HepG2 (cell line): Measurements from ENCODE around the gene WDR47. TPM values are rescaled to one million over a fixed set of nuclear protein-coding genes. Genes with fewer than 3 reads are reported as not detected.

Experiments used
- BRD4 ChIP-seq: sonication (generic); formaldehyde crosslinking; IDR thresholded peaks from 2 replicates; pipeline ENCODE4 v1.4.0; 2020; ENCODE audit warnings: missing genetic modification reagents
- ESRRA ChIP-seq: sonication (generic); formaldehyde crosslinking; IDR thresholded peaks from 2 replicates; pipeline ENCODE4 v1.5.1; 2020; ENCODE audit warnings: mild to moderate bottlenecking, low read depth, missing genetic modification reagents
- HBP1 ChIP-seq: IDR thresholded peaks from 2 replicates; pipeline ENCODE4 v1.6.1; 2016; ENCODE audit warnings: low read depth, control low read depth
- IKZF5 ChIP-seq: IDR thresholded peaks from 2 replicates; pipeline ENCODE4 v1.6.1; 2018; ENCODE audit warnings: missing genetic modification reagents, mild to moderate bottlenecking, missing compliant biosample characterization
- MXD4 ChIP-seq: IDR thresholded peaks from 2 replicates; pipeline ENCODE4 v1.6.1; 2016; ENCODE audit warnings: mild to moderate bottlenecking, missing biosample characterization, missing genetic modification reagents
- NPAS2 ChIP-seq: sonication (generic); formaldehyde crosslinking; IDR thresholded peaks from 2 replicates; pipeline ENCODE4 v1.8.0; 2022; ENCODE audit warnings: mild to moderate bottlenecking, missing genetic modification reagents, borderline replicate concordance
- RAD21 ChIP-seq: fragments of 450-650 bp; formaldehyde crosslinking; IDR thresholded peaks from 2 replicates; pipeline ENCODE4 v1.5.0; 2020; ENCODE audit warnings: mild to moderate bottlenecking
- RBM39 ChIP-seq: fragments of 200-400 bp; formaldehyde crosslinking; IDR thresholded peaks from one replicate; pipeline ENCODE4 v1.6.1; 2018; ENCODE audit warnings: antibody characterized with exemption, mild to moderate bottlenecking, low read depth, low read length; ENCODE audit not compliant: poor library complexity, severe bottlenecking
- SATB2 ChIP-seq: sonication (generic); formaldehyde crosslinking; IDR thresholded peaks from 2 replicates; pipeline ENCODE4 v1.5.0; 2020; ENCODE audit warnings: missing genetic modification reagents
- TAF1 ChIP-seq: sonication (generic); formaldehyde crosslinking; IDR thresholded peaks from 2 replicates; pipeline ENCODE4 v1.4.0; 2020; ENCODE audit warnings: missing genetic modification reagents
- TRAFD1 ChIP-seq: sonication (generic); formaldehyde crosslinking; IDR thresholded peaks from 2 replicates; pipeline ENCODE4 v1.5.1; 2020; ENCODE audit warnings: missing genetic modification reagents, mild to moderate bottlenecking, borderline replicate concordance
- ZFP41 ChIP-seq: sonication (generic); formaldehyde crosslinking; IDR thresholded peaks from 2 replicates; pipeline ENCODE4 v1.4.0; 2020; ENCODE audit warnings: mild to moderate bottlenecking, missing genetic modification reagents, borderline replicate concordance
- ZFP91 ChIP-seq: sonication (generic); formaldehyde crosslinking; IDR thresholded peaks from 2 replicates; pipeline ENCODE4 v1.9.0; 2022; ENCODE audit warnings: missing genetic modification reagents, mild to moderate bottlenecking, borderline replicate concordance
- ZNF101 ChIP-seq: sonication (generic); formaldehyde crosslinking; IDR thresholded peaks from 2 replicates; pipeline ENCODE4 v1.4.0; 2020; ENCODE audit warnings: mild to moderate bottlenecking, low read depth, missing genetic modification reagents, borderline replicate concordance
- ZNF143 ChIP-seq: sonication (generic); formaldehyde crosslinking; IDR thresholded peaks from 2 replicates; pipeline ENCODE4 v1.4.0; 2020; ENCODE audit warnings: missing genetic modification reagents
- ZNF205 ChIP-seq: IDR thresholded peaks from 2 replicates; pipeline ENCODE4 v1.6.1; 2018; ENCODE audit warnings: missing biosample characterization, missing genetic modification reagents
- ZNF224 ChIP-seq: sonication (generic); formaldehyde crosslinking; IDR thresholded peaks from 2 replicates; pipeline ENCODE4 v1.5.0; 2020; ENCODE audit warnings: mild to moderate bottlenecking, missing genetic modification reagents
- ZNF333 ChIP-seq: sonication (generic); formaldehyde crosslinking; IDR thresholded peaks from 2 replicates; pipeline ENCODE4 v1.4.0; 2020; ENCODE audit warnings: mild to moderate bottlenecking, missing genetic modification reagents, borderline replicate concordance
- ZNF337 ChIP-seq: sonication (generic); formaldehyde crosslinking; IDR thresholded peaks from 2 replicates; pipeline ENCODE4 v1.5.1; 2020; ENCODE audit warnings: missing genetic modification reagents, low read depth, mild to moderate bottlenecking, borderline replicate concordance
- ZNF354B ChIP-seq: sonication (generic); formaldehyde crosslinking; IDR thresholded peaks from 2 replicates; pipeline ENCODE4 v1.8.0; 2022; ENCODE audit warnings: mild to moderate bottlenecking, missing genetic modification reagents
- ZNF446 ChIP-seq: sonication (generic); formaldehyde crosslinking; IDR thresholded peaks from 2 replicates; pipeline ENCODE4 v1.5.0; 2020; ENCODE audit warnings: mild to moderate bottlenecking, missing genetic modification reagents
- ZNF564 ChIP-seq: sonication (generic); formaldehyde crosslinking; IDR thresholded peaks from 2 replicates; pipeline ENCODE4 v1.8.1; 2023; ENCODE audit warnings: mild to moderate bottlenecking, missing genetic modification reagents
- ZNF580 ChIP-seq: IDR thresholded peaks from 2 replicates; pipeline ENCODE4 v1.6.1; 2016; ENCODE audit warnings: low read depth, borderline replicate concordance
- polyA plus RNA-seq, 8 experiments: library from polyadenylated mRNA; depleted of rRNA in 3 of 8; stranded (reverse) in 7 of 8; unstranded in 1 of 8; fragments of >200 nt; fragmentation: Illumina TruSeq in 4 of 8; extraction: Trizol in 4 of 8; gene quantifications; 2 replicates each; pipeline versions ENCODE4 v1.2.1 to v1.2.3, GENCODE V29; 2011 to 2016; ENCODE audit warnings: low read depth in 4 of 8, missing spikeins in 1 of 8, mixed read lengths in 1 of 8; ENCODE audit not compliant: insufficient read depth in 1 of 8
- total RNA-seq, 5 experiments: library from RNA; depleted of rRNA; stranded (reverse); fragments of >200 nt; fragmentation: Illumina TruSeq; extraction: Trizol; gene quantifications; 2 replicates each; pipeline ENCODE4 v1.2.3, GENCODE V29; 2016; ENCODE audit warnings: low read depth in 1 of 5

WDR47 gene
- total and polyA plus RNA-seq, 2 of the 13 experiments (the other 11 are each of a cell fraction or from before 2014, with no cell fraction given) = 4.3 to 5.9 TPM

- TF ChIP-seq ZNF205 (CRISPR knock-in tag) (no peak), ZNF564 (CRISPR knock-in tag) (no peak), ZNF224 (no peak), SATB2 (CRISPR knock-in tag) (no peak), ZNF143 (CRISPR knock-in tag) (peak; percentile 57; the same call in 1 of the 2 replicates), ZFP41 (no peak), NPAS2 (CRISPR knock-in tag) (no peak), IKZF5 (peak; percentile 91; the same call in 1 of the 2 replicates), ZFP91 (CRISPR knock-in tag) (peak; percentile 81; the same call in 1 of the 2 replicates), ESRRA (CRISPR knock-in tag) (no peak), RBM39 (no peak), ZNF580 (CRISPR knock-in tag) (peak; percentile 73; the same call in 1 of the 2 replicates), TRAFD1 (no peak), ZNF337 (CRISPR knock-in tag) (no peak), MXD4 (CRISPR knock-in tag) (peak; percentile 96), RAD21 (CRISPR knock-in tag) (peak; percentile 9; the same call in 1 of the 2 replicates), ZNF333 (CRISPR knock-in tag) (no peak), ZNF354B (no peak), TAF1 (CRISPR knock-in tag) (peak; percentile 94), ZNF101 (CRISPR knock-in tag) (no peak), ZNF446 (CRISPR knock-in tag) (no peak), HBP1 (peak; percentile 97), BRD4 (CRISPR knock-in tag) (peak; percentile 90)
Measured at GRCh38 chr1:109075531-109076490, 33.9 kb upstream of the WDR47 start, which contains the start of gene TAF13 (continued).
